Loucy (cell line): ENCODE measurements around the gene DMRTC2.

Experiments
- H2AFZ ChIP-seq: fragments of 200-600 bp; sonication (generic); 2 replicates; pipeline ENCODE4 v1.6.0; 2016; ENCODE audit warnings: antibody characterized with exemption, mild to moderate bottlenecking, low read length, moderate library complexity
- H3F3A ChIP-seq: fragments of 200-600 bp; 2 replicates; pipeline ENCODE4 v1.6.0; 2016; ENCODE audit warnings: antibody characterized with exemption, low read depth, mild to moderate bottlenecking
- H3K27me3 ChIP-seq: fragments of 200-600 bp; sonication (generic); 2 replicates; pipeline ENCODE4 v1.6.1; 2014; ENCODE audit warnings: low read length, mild to moderate bottlenecking; ENCODE audit not compliant: insufficient read depth, poor library complexity, severe bottlenecking
- H3K36me3 ChIP-seq: fragments of 200-600 bp; sonication (generic); 2 replicates; pipeline ENCODE4 v1.6.1; 2016; ENCODE audit warnings: low read length; ENCODE audit not compliant: insufficient read depth
- H3K4me1 ChIP-seq: fragments of 200-600 bp; sonication (generic); 2 replicates; pipeline ENCODE4 v1.5.1; 2014; ENCODE audit warnings: low read length, mild to moderate bottlenecking; ENCODE audit not compliant: insufficient read depth, poor library complexity, severe bottlenecking
- H3K4me2 ChIP-seq: fragments of 200-600 bp; sonication (generic); 2 replicates; pipeline ENCODE4 v1.6.0; 2014; ENCODE audit warnings: antibody characterized with exemption, low read length, low read depth, mild to moderate bottlenecking; ENCODE audit not compliant: poor library complexity, severe bottlenecking
- H3K4me3 ChIP-seq: fragments of 200-600 bp; sonication (generic); 2 replicates; pipeline ENCODE4 v1.5.1; 2014; ENCODE audit warnings: low read length, mild to moderate bottlenecking, mixed read lengths; ENCODE audit not compliant: poor library complexity, severe bottlenecking
- H3K79me2 ChIP-seq: fragments of 200-600 bp; sonication (generic); 2 replicates; pipeline ENCODE4 v1.6.1; 2014; ENCODE audit warnings: low read length; ENCODE audit not compliant: insufficient read depth
- H3K9ac ChIP-seq: fragments of 200-600 bp; sonication (generic); 2 replicates; pipeline ENCODE4 v1.6.0; 2014; ENCODE audit warnings: mild to moderate bottlenecking, low read depth, low read length, moderate library complexity; ENCODE audit not compliant: poor library complexity, severe bottlenecking
- H3K9me2 ChIP-seq: fragments of 200-600 bp; sonication (generic); replicated peaks from 2 replicates; pipeline ENCODE4 v1.6.1; 2016; ENCODE audit warnings: low read depth, low read length, mixed read lengths
- H3K9me3 ChIP-seq: fragments of 200-600 bp; sonication (generic); 2 replicates; pipeline ENCODE4 v1.6.1; 2014; ENCODE audit warnings: mild to moderate bottlenecking, antibody characterized with exemption, low read length, low read depth; ENCODE audit not compliant: insufficient read depth
- H4K20me1 ChIP-seq: fragments of 200-600 bp; sonication (generic); 2 replicates; pipeline ENCODE4 v1.6.0; 2014; ENCODE audit warnings: antibody characterized with exemption, low read length, mild to moderate bottlenecking; ENCODE audit not compliant: insufficient read depth, poor library complexity, severe bottlenecking
- EZH2phosphoT487 ChIP-seq: fragments of 200-600 bp; IDR thresholded peaks from 2 replicates; pipeline ENCODE4 v1.6.1; 2018; ENCODE audit warnings: antibody characterized with exemption, mild to moderate bottlenecking, moderate library complexity, borderline replicate concordance
- TF ChIP-seq, protein P1 (sequence below): fragments of 200-600 bp; sonication (generic); conservative IDR thresholded peaks from 2 replicates; pipeline ENCODE4 v1.5.1; 2014; ENCODE audit warnings: mild to moderate bottlenecking, antibody characterized with exemption, low read length

Gene DMRTC2

DNA sequence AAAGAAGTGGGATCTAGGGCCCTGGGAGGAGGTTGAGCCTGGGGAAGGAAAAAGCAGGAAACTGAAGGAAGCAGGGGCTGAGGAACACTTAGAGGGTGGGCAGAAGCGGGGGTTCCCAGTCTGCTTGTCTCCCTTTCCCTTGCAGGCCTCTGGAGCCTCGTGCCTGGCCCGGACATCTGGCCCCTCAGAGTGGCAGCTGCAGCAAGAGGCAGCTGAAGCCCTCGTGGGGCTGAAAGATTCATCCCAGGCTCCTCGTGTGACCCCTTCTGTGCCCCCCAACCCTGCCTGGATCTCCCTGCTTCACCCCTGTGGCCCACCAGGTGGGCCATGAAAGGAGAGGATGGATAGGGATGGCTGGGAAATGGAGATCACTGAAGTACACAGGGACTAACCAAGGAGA lies 5.5 kb downstream of the DMRTC2 start:
- H4K20me1 ChIP-seq, result no peaks in the 10 kb centered on the region
- H3K36me3 ChIP-seq, result no peaks in the 10 kb centered on the region
- H3F3A ChIP-seq, result no peaks in the 10 kb centered on the region
- no peaks in the 10 kb centered on the region for H3K9me2 ChIP-seq
- H3K79me2 ChIP-seq, result no peaks in the 10 kb centered on the region
- H3K9me3 ChIP-seq, result no peaks in the 10 kb centered on the region
- no peak overlapping the region for H2AFZ ChIP-seq
- no peaks in the 10 kb centered on the region for H3K4me1 ChIP-seq
- H3K9ac ChIP-seq, result no peak overlapping the region
- no peak overlapping the region for H3K4me2 ChIP-seq
- no peak overlapping the region for H3K4me3 ChIP-seq
- H3K27me3 ChIP-seq, result no peaks in the 10 kb centered on the region
- no peak for TF ChIP-seq EZH2phosphoT487
- TF ChIP-seq, protein P1, sequence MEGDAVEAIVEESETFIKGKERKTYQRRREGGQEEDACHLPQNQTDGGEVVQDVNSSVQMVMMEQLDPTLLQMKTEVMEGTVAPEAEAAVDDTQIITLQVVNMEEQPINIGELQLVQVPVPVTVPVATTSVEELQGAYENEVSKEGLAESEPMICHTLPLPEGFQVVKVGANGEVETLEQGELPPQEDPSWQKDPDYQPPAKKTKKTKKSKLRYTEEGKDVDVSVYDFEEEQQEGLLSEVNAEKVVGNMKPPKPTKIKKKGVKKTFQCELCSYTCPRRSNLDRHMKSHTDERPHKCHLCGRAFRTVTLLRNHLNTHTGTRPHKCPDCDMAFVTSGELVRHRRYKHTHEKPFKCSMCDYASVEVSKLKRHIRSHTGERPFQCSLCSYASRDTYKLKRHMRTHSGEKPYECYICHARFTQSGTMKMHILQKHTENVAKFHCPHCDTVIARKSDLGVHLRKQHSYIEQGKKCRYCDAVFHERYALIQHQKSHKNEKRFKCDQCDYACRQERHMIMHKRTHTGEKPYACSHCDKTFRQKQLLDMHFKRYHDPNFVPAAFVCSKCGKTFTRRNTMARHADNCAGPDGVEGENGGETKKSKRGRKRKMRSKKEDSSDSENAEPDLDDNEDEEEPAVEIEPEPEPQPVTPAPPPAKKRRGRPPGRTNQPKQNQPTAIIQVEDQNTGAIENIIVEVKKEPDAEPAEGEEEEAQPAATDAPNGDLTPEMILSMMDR, result no peak

DNA sequence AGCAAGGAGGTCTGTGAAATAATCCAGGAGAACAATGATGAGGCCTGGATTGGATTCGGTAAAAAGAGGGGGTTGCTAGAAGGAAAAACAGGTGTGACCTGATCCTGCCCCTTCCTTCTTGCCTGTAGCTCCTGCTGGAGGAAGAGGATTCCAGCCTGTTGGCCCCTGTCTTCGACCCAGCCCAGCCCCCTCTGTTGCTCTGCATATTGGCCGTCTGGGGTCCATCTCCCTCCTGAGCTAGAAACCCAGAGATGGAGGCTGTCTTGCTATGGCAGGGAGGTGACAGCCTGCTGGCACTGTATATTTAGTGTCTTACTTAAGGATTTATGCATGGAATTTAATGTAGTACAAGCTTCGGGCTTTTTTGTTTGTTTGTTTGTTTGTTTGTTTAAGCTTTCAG lies 6.6 kb downstream of the DMRTC2 start:
- Histone ChIP-seq H3K4me3 (no peak overlapping the region), H3F3A (no peaks in the 10 kb centered on the region), H2AFZ (no peak overlapping the region), H3K9ac (no peak overlapping the region), H3K4me1 (no peaks in the 10 kb centered on the region), H3K9me3 (no peaks in the 10 kb centered on the region), H4K20me1 (no peaks in the 10 kb centered on the region), H3K4me2 (no peak overlapping the region), H3K27me3 (no peaks in the 10 kb centered on the region), H3K36me3 (no peaks in the 10 kb centered on the region), H3K79me2 (no peaks in the 10 kb centered on the region), H3K9me2 (no peaks in the 10 kb centered on the region)
- TF ChIP-seq, protein P1, result no peak
- TF ChIP-seq EZH2phosphoT487, result no peak

DNA sequence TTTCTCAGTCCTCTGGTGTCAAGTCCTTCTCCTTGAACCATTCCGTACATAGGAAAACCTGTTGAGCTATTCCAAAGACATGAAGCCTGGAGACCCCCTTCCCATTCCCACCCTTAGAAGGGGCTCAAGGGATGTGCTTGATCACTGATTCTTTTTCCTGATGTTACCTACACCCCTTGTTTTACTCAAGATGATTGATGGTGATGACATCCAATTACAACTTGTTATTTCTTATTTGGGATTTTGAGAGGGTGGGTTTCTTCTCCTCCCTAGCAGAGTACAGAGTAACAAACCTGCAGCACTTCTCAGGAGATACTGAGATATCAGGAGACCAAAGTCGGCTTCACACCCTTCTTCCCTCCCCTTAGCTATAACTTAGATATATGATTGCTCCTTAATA lies 8.5 kb downstream of the DMRTC2 start:
- TF ChIP-seq, protein P1, result no peak
- TF ChIP-seq EZH2phosphoT487, result no peak
- Histone ChIP-seq H2AFZ (no peak overlapping the region), H3K4me3 (no peak overlapping the region), H3F3A (no peaks in the 10 kb centered on the region), H3K9me3 (no peaks in the 10 kb centered on the region), H3K9ac (no peak overlapping the region), H4K20me1 (no peaks in the 10 kb centered on the region), H3K9me2 (no peaks in the 10 kb centered on the region), H3K36me3 (no peaks in the 10 kb centered on the region), H3K27me3 (no peaks in the 10 kb centered on the region), H3K79me2 (no peaks in the 10 kb centered on the region), H3K4me2 (no peak overlapping the region), H3K4me1 (no peaks in the 10 kb centered on the region)
